HL-60/S4 treated with retinoic acid at 250 ng/mL for 4 days and 3 days (cell line): ENCODE results near the gene RAB7A.
"Not testable (repeated sequence)": the region's sequence is repeated elsewhere in the genome, so short reads cannot be mapped to it uniquely, and the experiment has no call there.

Experiments
- in situ Hi-C: fragments of 300-500 bp; cut with MboI; formaldehyde crosslinking; loops from 2 replicates; pipeline ENCODE4 v1.7.0; 2022; ENCODE audit warnings: low sequenced_read_pairs

Gene RAB7A

DNA sequence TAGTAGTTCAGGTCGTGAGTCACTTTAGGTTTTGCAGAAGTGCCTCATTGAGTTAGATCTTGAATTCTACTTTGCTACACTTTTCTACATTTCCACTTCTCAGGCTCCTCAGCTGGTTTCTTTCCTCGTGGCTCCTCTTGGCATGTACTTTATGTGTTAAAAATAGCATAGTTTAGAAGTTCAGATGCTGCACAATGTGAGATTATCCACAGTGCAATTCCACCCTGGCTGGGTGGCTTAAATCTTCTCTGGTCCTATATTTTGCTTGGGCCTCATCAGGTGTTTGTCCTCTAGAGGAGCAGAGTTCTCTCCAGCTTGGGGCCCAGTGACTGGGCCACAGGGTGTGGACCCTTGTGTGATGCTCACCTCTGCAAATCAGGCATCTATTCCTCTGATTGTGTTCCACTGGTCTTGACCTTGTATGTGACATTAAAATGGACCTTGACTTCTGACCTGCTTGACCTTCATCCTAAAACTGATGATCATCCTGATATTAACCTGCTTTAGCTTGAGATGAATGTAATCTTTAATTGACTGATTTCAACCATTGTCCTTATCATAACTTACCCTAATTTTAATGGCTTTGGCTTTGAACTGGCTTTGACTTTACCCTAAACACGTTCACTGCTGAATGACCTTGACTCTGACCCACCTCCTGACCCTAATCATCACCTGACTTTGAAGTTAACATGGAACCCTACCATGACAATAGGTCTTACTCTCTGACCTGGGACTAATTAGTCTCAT is 89.5 kb downstream of the RAB7A start:
- in situ Hi-C loops, result no loop called here

DNA sequence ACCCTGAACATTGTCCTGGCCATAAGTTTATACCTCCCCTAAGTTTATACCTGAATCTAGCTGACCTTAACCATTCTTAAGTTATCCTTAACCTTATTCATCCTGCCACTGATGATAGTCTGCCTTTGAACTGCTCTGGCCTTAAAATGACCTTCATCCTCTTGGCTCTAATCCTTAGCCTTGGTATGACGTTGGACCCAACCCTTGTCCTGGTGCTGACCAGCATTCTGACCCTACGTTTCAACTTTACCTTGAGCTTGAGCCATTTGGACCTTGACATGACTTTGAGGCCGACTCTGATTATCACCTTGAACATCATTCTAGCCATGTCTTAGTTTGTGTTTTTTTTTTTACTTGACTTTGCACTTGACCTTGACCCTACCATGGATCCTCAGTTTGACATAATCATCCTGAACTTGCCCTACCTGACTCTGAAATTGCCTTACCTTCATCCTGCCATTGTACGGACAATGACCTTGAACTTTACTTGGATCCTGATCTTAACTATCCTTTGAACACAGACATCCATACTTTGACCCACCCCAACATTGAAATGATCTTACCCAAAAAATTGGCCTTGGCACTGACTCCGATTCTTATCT is 92.3 kb downstream of the RAB7A start:
- in situ Hi-C loops, result no loop called here

DNA sequence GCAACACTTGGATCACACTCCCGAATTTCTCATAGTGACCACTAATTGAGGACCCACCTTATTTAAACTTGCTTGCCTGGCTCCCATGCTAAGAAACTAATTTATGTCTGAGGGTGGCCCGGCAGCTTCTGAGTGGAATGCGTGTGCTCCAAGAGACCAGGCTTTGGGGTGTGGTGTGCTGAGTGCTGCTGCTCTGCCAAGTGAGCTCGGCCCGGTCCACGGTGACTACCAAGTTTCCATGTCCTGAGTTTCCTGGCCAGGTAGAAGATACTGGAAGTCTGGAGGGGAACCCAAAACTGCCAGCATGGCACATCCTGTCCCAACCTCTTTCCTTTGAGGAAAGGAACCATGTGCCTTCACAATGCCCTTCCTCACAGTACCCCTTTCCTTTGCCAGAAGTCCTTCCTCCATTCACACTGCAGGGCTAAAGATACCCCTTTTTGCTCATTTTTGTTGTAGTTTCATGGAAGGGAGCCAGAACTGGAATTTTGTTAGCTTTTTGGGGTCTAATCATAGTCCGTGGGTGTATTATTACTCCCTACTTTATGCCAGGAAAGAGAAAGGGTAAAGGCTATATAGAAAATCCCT is 94.4 kb downstream of the RAB7A start:
- in situ Hi-C loops, result no loop called here

DNA sequence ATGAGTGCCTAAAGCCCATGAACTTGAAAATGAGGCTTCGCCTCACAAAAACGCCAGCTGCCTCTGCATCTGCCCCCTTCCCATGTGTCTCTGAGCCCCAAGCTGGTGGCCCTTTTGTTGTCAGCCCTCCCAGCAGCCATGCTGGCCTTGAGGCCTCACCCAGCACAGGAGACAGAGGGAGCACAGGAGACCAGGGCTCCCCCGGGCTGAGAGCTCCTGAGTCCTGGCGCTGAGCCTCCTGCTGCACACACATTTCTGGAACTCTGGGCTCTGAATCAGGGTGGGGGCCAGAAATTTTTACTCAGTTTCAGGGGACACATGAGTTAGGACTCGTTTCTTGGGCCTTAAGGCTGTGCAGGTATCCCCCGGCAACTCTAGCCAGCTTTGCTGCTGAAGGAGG is 97.0 kb downstream of the RAB7A start:
- in situ Hi-C loops, result no loop called here

DNA sequence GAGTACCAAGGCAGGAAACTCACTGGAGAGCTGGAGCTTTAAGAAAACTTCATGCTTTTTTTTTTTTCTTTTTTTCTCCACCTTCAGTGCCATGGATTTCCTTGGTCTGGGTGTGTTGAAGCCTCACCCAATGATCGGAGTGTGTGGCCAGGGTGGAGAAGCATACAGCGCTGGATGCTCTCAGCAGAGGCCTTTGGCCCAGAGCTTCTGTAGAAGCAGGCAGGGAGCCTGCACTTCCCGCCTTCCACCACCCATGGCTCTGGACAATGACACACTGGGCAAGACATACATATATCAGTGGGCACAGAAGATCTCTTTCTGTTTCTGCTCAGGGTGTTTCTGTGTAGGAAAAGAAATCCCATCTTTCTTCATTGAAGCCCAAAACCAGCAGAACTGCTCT is 97.6 kb downstream of the RAB7A start:
- in situ Hi-C loops, result no loop called here

DNA sequence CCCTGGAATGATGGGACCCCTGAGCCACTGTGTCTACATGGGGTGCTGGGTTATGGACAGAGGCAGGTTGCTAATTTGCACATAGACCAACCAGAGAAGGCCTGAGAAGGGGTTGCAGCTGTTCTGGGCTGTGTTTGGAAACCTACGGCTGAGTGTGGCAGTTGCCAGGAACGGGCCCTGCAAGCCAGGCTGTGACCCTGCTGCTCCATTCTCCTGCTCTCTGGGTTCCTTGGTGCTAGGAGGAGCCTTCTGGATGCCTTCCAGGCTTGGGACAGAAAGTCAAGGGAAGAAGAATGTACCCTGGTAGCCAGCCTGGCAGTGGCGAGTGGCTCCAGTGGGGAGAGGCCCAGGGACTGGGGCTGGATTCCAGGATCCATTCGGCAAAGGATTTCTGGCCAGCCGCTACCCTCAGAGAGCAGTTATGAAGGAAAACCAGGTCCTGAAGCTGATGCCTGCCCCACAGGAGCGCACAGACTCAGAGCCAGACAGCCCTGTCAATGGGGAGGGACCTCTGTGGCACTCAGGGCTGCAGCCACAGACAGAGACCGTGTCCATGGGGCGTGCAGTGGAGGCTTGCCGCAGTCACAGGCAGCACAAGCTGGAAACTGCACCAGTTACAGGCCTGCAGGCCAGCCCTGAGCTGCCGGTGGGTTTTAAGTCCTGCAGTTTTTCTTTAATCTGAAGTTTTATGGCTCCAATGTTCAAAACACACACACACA is 98.3 kb downstream of the RAB7A start:
- in situ Hi-C loops, result no loop called here

DNA sequence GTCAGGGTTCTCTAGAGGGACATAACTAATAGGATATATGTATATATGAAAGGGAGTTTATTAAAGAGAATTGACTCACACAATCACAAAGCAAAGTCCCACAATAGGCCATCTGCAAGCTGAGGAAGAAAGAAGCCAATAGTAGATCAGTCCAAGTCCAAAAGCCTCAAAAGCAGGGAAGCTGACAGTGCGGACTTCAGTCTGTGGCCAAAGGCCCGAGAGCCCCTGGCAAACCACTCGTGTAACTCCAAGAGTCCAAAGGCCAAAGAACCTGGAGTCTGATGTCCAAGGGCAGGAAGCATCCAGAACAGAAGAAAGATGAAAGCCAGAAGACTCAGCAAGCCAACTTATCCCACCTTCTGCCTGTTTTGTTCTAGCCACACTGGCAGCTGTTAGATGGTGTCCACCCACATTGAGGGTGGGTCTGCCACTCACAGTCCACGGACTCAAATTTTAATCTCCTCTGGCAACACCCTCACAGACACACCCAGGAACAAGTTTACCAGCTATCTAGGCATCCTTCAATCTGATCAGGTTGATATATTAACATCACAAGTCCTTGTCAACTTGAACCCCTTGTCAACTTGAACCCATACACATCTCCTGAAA is 99.2 kb downstream of the RAB7A start:
- in situ Hi-C loops, result no loop called here

DNA sequence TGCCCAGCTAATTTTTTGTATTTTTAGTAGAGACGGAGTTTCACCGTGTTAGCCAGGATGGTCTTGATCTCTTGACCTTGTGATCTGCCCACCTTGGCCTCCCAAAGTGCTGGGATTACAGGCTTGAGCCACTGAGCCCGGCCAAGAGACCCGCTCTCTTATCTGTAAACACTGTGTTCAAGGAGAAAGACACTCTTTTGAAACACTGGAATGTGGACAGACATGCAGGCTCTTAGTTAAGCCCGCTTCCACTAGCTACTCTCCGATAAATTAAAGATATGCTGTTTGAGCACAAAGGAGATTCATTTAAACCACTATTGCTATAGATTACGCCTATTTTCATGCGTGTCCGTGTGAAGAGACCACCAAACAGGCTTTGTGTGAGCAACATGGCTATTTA is 103.1 kb downstream of the RAB7A start:
- in situ Hi-C loops, result not testable (repeated sequence)

DNA sequence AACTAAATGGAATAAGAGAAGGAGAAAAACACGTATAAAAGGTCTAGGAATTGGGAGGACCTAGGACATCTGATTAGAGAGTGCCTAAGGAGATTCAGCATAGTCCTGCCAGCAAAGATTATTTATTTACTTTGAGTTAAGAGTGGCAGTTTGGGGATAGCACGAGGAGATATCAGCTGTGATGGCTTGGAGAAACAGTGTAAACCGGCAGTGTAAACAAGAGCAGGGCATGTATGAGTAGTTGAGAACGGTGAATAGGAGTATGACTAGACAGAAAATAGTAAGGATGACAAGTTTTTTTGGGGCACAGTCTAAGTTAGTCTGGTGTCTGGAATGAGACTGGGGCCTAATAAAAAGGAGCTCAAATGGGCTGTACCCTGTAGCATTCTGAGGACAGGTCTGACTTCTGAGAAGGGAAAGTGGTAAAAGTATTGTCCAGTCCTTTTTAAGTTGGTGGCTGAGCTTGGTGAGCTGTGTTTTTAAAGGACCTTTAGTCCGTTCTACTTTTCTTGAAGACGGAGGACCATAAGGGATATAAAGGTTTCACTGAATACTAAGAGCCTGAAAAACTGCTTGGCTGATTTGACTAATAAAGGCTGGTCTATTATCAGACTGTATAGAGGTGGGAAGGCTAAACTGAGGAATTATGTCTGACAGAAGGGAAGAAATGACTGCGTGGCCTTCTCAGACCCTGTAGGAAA is 104.1 kb downstream of the RAB7A start:
- in situ Hi-C loops, result not testable (repeated sequence)

DNA sequence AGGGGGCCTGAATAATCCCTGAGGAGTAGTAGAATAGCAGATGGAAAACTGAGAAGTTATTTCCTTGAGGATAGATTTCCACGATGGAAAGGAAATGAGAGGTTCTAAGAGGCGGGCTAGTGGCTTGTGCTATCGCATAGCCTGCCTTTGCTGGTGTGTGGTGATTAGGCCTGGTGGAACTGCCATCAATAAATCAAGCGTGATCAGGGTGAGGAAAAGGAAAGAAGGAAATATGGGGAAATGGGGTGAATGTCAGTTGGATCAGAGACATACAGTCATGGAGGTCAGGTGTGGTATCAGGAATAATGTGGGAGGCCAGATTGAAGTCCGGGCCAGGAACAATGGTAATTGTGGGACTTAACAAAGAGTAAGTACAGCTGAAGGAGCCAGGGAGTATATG is 104.8 kb downstream of the RAB7A start:
- in situ Hi-C loops, result not testable (repeated sequence)

DNA sequence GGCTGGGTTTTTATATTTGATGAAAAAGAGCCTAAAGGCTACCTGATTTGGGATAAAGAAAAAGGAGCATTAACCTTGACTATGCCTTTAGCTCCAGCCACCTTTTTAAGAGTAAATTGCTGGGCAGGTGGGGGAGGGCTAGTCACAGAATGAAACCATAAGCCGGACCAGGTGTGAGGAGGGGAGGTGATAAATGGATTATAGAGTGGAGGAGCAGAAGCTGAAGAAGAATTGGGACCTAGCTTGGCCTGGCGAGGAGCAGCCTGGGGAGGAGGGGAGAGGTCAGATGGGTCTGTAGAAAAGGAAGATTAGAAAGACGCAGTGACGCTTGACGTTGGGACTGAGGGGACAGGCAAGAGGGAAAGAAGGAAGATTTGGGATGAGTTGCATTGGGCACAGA is 107.0 kb downstream of the RAB7A start:
- in situ Hi-C loops, result not testable (repeated sequence)

DNA sequence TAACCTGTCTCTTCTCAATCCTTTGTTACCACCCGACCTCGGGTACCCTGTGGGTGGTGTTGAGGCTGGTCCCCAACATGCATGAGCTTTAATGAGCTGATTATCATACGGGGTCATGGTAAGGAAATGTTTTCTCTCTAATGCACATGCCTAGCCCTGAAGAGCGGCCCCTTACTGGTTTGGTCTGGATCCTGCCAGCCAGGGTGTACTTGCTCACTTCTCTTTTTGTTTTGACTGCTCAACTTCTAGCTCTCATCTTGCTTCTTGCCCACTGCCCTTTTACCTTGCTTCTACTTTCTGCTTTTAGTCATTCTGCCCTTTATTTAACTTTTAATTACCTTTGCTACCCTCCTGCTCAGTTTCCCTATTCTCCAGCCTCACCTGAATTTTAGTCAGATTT is 109.1 kb downstream of the RAB7A start:
- in situ Hi-C loops, result no loop called here

DNA sequence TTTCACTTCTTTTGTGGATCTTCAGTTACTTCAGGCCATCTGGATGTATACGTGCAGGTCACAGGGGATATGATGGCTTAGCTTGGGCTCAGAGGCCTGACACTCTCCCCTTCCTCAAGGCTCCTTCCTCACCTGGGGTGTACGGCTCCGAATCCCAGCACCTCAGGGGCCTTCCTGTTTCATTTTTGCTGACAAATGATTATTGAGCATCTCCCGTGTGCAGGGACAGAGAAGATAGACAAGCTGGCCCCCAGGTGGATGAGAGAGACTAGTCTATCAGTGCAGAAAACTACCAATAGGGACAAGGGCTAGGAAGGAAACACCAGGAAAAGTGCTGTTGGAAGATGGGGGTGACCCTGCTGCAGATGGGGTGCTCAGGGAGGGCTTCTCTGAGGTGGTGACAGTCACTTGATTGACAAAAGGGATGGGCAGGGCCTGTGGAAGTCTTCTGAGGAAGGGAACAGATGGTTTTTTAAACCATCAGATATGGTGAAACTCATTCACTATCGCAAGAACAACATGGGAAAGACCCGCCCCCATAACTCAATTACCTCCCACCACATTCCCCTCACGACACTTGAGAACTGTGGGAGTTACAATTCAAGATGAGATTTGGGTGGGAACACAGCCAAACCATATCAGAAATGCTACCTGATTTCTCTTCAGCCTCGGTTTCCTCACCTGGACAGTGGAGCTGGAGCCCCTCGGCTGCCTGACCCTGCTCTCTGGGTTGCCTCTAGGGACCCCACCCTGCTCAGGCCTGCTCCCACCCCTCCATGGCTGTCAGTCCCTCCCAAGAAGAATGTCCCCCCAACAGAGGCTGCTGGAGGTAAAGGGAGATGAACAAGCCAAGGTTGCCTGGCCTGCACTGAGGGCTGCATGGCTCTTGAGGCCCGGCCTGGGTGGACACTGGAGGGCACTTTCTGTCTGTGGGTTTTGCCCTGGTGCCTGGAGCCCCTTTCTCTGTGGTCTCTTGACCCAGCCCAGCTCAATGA is 116.2 kb downstream of the RAB7A start:
- in situ Hi-C loops, result no loop called here

DNA sequence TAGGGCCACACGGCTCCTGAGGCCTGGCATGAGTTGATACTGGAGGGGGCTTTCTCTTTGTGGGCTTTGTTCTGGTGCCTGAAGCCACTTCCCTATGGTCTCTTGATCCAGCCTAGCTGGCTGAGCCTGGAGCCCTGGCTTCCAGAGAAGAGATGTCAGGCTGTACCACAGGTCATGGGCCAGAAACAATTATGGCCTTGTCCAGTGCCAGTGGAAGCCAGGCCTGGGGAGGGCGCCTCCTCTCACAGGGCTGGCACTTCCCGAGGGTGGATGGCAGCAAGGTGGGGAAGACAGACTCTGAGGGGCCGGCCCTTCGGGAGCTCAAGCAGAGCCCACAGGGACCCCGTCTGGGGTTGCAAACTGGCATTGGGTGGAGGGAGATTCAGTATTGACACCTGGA is 118.5 kb downstream of the RAB7A start:
- in situ Hi-C loops, result no loop called here

DNA sequence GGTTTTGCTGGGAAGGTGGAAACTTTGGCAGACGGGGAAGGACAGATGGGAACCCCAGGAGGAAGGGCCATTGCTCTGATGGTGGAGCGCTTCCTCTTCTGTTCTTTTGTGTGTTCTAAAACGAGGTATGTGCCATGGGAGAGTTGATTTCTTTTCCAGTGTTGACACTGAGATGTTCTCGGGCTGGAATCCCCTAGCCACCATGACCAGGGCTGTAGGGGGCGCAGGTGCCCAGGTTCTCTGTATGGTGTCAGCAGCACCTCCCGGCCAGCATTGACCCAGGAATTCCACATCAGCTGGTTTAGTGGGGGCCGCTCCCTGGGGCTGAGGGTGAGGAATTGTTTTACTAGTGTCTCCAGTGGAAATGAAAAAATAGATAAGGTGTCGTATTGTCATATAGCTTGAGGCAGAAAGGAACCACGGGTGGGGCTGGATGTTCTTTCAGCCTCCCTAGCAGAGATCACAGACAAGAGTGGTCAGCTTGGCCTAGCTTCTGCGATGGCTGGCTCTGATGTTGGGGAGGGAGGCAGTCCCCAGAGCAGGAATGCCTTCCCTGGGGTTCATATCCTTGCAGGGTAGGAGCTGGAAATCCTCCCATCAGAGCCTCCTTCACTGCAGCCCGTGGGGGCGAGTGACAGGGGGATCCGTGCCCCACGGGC is 119.3 kb downstream of the RAB7A start:
- in situ Hi-C loops, result no loop called here

DNA sequence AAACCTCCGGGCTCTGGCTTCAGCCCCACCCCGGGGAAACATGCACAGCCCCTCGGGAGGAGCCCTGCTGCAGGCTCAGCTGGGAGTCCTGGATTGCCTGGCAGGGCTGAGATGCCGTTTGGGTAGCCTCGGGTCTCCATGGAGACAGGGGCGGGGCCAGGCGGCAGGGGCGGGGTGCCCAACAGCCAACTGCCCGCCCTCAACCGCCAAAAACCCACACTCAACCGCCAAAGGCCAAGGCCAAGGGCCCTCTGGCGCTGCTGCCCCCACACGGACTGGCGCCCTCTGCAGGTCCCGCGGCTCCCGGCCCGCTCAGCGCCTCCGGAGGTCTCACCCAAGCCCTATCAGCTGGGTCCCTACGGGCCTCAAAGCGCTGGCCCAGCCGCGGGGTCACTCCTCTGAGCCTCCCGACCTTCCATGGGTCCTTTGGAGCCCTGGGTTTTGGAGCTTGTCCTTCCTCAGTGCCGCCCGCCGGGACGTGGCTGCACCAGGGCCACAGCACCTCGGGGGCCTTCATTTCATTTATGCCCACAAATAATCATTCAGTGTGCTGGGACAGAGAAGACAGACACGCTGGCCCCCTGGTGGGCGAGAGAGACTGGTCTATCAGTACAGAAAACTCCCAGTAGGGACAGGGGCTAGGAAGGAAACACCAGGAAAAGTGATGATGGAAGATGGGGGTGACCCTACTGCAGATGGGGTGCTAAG is 119.9 kb downstream of the RAB7A start:
- in situ Hi-C loops, result no loop called here

DNA sequence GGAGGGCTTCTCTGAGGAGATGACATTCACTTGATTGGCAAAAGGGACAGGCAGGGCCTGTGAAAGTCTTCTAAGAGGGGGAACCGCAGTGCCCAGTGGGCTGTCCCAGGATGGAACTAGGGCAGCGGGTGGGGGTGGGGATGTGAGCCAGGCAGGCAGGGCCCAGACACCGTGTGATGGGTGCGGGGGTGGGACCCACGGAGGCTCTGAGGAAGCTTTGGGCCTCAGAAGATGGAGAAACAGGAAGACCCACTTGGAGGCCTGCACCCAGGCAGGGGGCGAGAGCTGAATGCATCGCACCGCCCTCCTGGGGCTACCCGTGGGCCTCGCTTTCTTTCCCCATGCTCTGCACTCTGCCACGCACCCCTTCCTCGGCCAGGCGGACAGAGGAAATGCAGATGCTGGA is 120.5 kb downstream of the RAB7A start:
- in situ Hi-C loops, result no loop called here

DNA sequence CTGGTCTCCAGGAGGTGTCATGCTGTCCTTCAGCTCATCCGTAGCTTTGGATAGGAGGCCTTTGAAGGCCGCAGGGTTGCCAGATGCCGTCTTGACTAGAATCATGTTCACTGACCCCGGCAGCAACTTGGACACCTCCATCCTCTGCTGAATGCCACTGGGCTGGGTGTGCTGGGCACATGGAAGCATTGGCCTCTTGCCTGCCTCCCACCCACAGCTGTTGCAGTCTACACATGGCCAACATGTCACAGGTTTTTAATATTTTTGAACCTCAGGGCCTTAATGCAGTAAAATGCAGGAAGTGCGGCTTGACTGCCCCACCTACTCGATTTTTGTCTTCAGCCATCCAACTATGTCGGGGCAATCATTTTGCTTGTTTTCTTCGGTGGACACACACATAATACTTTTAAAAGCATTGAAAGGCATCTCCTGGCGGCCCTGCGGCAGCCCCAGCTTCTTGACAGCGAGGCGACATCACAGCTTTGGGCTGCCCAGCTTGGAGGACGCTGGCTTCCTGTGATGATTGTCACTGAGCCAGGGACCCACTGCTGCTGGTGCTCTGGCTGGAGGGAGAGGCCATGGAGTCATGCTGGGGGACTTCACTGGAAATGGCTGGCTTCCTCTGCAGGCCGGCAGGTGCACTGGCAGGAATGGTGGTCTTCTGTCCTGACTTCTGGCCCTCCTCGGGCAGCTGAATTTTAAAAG is 121.8 kb downstream of the RAB7A start:
- in situ Hi-C loops, result no loop called here
